NT2/D1 (cell line): Measurements from ENCODE around the gene PDE5A.

Source experiments
- SUZ12 ChIP-seq: IDR thresholded peaks from 2 replicates; pipeline ENCODE4 v1.6.1; 2011; ENCODE audit not compliant: insufficient read length, insufficient read depth; ENCODE audit errors: extremely low read depth
- YY1 ChIP-seq: IDR thresholded peaks from 2 replicates; pipeline ENCODE4 v1.6.1; 2011; ENCODE audit not compliant: insufficient read length, insufficient read depth
- ZNF274 ChIP-seq: IDR thresholded peaks from 2 replicates; pipeline ENCODE4 v1.6.1; 2011; ENCODE audit warnings: mild to moderate bottlenecking, low read depth, low read length

DNA sequence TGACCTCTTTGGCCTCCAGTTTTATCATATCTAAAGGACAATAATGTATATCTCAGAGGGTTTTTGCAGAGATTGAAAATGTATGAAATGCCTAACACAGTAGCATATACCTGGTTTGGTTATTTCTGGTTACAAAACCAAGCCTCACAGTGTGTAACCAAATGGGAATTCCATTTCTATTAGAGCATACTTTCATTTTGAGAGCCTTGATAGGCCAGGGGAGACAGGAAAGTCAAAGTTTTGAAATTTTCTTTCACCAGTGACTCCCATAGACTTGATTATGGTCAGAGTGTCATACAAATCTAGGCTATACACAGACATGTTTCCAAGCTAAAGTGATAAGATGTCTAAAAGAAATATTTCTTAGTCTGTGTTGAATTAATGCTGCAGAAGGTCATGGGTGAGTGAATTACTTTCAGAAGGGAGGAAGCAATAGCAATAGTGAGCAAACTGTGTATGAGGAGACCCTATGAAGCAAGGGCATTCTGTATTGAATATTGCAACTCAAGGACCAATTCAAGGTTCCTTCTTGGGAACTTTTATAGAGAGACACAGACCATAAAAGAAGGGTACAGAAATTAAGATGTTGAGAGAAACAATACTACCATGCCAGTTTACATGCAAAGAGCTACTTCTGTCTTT is 151.1 kb downstream of the PDE5A start:
- TF ChIP-seq ZNF274 (no peak), SUZ12 (no peak), YY1 (no peak)
